Measurements from ENCODE around the gene DCXR. TPM values are rescaled to one million over a fixed set of nuclear protein-coding genes. Genes with fewer than 3 reads are reported as not detected.

DCXR gene
- total and polyA plus RNA-seq, 2 of the 13 experiments (the other 11 are each of a cell fraction or from before 2014, with no cell fraction given): 287 to 311 TPM

GRCh38 chr17:82062076-82062983 lies 24.8 kb upstream of the DCXR start:
- intact Hi-C loops (cut with micrococcal nuclease; ENCODE audit: unreplicated experiment): no loop called here
- H3K9ac ChIP-seq (ENCODE audit: insufficient read depth, low read depth, low read length): no peak overlapping the region
- H3K9me3 ChIP-seq (ENCODE audit: low read length): no peaks in the 10 kb centered on the region
- 97% methylated on average over 19 of the region's 24 CpGs for WGBS (ENCODE audit: low lambda C conversion rate)
- no peak overlapping the region for H3K4me2 ChIP-seq (ENCODE audit: low read depth, low read length)
- DNase-seq (ENCODE audit: low spot score) (no peak), FAIRE-seq (no peak), ATAC-seq (peak; percentile 40)
- peaks cover 41% of the 10 kb centered on the region for H3K4me1 ChIP-seq (ENCODE audit: insufficient read depth, low read length)
- peaks cover 35 to 54% of the 10 kb centered on the region in 2 experiments for H3K36me3 ChIP-seq (replicated peaks in 1 of 2; ENCODE audit: control insufficient read depth in 1 of 2, insufficient read depth in 2 of 2, low read length in 2 of 2)
- no peaks in the 10 kb centered on the region for H4K20me1 ChIP-seq (ENCODE audit: insufficient read depth, low read length)
- H3K4me3 ChIP-seq (replicated peaks in 1 of 3; ENCODE audit: insufficient read depth in 1 of 3, low read depth in 2 of 3, low read length in 3 of 3): no peak overlapping the region
- ChIA-PET CTCF (ENCODE audit: low intra/inter-chr PET ratio, low total read pairs) (no interaction called here), POLR2A (no interaction called here)
- in situ Hi-C loops (cut with HindIII; ENCODE audit: extremely low pct_ligation_motif_present, low pct_unique_long_range_greater_than_20kb): no loop called here
- BruUV-seq (replicated peaks): no TSS peak
- peaks cover 20% of the 10 kb centered on the region for H3K79me2 ChIP-seq (ENCODE audit: insufficient read depth, low read length)
- H2AFZ ChIP-seq (ENCODE audit: low read length): no peak overlapping the region
- H3K27me3 ChIP-seq (ENCODE audit: control insufficient read depth in 1 of 2, insufficient read depth in 2 of 2, low read length in 2 of 2): no peaks in the 10 kb centered on the region
- H3K27ac ChIP-seq (ENCODE audit: extremely low read length, insufficient read depth, low read length): no peak overlapping the region
- TF ChIP-seq HOXA3 (CRISPR knock-in tag; IDR thresholded peaks at IDR 0.05): 0 out of 2 replicates have a peak, but pooled peaks have one; percentile 19
- peak; percentile 30; the same call in 1 of the 2 replicates for TF ChIP-seq NFKB2 (CRISPR knock-in tag; IDR thresholded peaks at IDR 0.05; ENCODE audit: borderline replicate concordance)
- TF ChIP-seq SP1 (IDR thresholded peaks at IDR 0.05): no peak
- TF ChIP-seq SP1 (CRISPR knock-in tag; IDR thresholded peaks at IDR 0.05): no peak
- TF ChIP-seq MZF1 (CRISPR knock-in tag; IDR thresholded peaks at IDR 0.05; ENCODE audit: borderline replicate concordance): no peak
- no peak for TF ChIP-seq NPAS2 (CRISPR knock-in tag; IDR thresholded peaks at IDR 0.05; ENCODE audit: borderline replicate concordance)
- TF ChIP-seq ZNF136 (CRISPR knock-in tag; IDR thresholded peaks at IDR 0.05; ENCODE audit: low read depth): no peak
- no peak for TF ChIP-seq ZNF672 (CRISPR knock-in tag; IDR thresholded peaks at IDR 0.05)
- TF ChIP-seq GABPA (IDR thresholded peaks at IDR 0.05; ENCODE audit: low read depth, low read length): no peak
- no peak for TF ChIP-seq GABPA (CRISPR knock-in tag; IDR thresholded peaks at IDR 0.05; ENCODE audit: low read depth)
- TF ChIP-seq POLR2A (IDR thresholded peaks at IDR 0.05; ENCODE audit: insufficient read depth in 1 of 2, low read depth in 2 of 2, low read length in 2 of 2): 0 out of 4 replicates have a peak, but pooled peaks of 1 of the 2 experiments have one; percentile 16
- 0 out of 2 replicates have a peak, but pooled peaks have one; percentile 43 for TF ChIP-seq RAD21 (CRISPR knock-in tag; IDR thresholded peaks at IDR 0.05)
- TF ChIP-seq ZNF768 (CRISPR knock-in tag; IDR thresholded peaks at IDR 0.05): 0 out of 2 replicates have a peak, but pooled peaks have one; percentile 17
- no peak for TF ChIP-seq DZIP1 (CRISPR knock-in tag; IDR thresholded peaks at IDR 0.05)
- TF ChIP-seq AGO1 (IDR thresholded peaks at IDR 0.05; ENCODE audit: low read depth, low read length, poor library complexity, severe bottlenecking): peak; percentile 75
- TF ChIP-seq ZNF329 (CRISPR knock-in tag; IDR thresholded peaks at IDR 0.05; ENCODE audit: low read depth): 0 out of 2 replicates have a peak, but pooled peaks have one; percentile 25
- TF ChIP-seq ZNF512 (CRISPR knock-in tag; IDR thresholded peaks at IDR 0.05): 0 out of 2 replicates have a peak, but pooled peaks have one; percentile 31
